HG02981 (cell line): ENCODE results near the gene LRP1B.
"Not testable (repeated sequence)": the region's sequence is repeated elsewhere in the genome, so short reads cannot be mapped to it uniquely, and the experiment has no call there.

ENCODE experiments used
- ATAC-seq: cut with Tn5 transposase; IDR thresholded peaks from one replicate; pipeline ENCODE4 v1.9.1; 2021; ENCODE audit warnings: mild to moderate bottlenecking, moderate library complexity; ENCODE audit not compliant: unreplicated experiment

The LRP1B gene

DNA sequence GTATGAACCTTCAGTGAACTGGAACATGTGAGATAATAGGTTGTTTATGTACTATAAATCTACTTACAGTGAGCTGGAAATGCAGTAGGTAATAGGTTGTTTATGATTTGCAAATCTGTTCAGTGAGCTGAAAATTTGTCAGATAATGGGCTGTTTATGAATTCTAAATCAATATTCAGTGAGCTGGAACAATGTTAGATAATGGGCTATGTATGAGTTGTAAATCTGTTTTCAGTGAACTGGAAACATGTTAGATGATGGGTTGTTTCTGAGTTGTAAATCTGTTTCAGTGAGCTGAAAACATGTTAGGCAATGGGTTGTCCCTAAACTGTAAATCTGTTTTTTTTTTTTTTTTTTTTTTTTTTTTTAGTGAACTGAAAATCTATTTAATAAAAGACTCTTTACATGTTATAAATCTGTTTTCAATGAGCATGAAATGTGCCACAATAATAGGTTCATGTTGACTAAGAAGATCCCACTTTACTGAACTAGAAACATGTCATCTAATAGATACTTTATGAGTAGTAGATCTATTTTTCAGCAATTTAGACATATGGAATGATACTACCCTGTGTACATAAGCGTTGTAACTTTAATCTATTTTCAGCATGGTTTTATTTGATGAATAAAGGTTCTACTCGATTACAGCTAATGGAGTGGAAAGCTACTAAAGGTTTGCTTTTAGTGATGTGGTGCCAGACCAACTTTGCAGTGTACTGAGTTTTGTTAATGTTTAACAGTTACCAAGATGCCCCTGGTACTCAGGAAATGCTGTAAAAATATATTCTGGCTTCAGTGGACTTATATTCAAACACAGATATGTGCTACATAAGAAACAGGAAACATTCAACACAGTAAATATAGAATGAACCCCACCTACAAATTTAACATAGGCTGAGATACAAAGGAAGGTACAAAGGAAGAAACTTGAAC is 1471.8 kb downstream of the LRP1B start:
- ATAC-seq, result no peak

GRCh38 chr2:140657657-140658056 is 1473.2 kb downstream of the LRP1B start:
- ATAC-seq, result no peak

DNA sequence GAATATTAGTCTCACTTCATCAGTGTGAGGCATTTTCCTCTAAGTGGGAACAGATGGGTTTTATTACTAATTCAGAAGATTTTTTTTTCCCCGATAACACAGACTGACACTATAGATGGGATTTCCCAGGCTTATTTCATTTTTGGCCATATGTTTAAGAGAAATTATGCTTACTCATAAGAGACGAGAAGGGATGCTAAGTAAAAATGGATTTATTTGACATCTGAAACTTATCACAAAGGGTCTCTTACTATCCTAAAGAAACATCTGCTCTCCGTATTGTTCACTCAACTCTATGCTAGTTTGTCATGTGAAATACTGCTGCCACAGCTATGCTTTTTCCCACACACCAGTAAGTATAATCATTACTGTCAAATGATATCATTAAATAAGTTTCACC is 1476.3 kb downstream of the LRP1B start:
- no peak for ATAC-seq

DNA sequence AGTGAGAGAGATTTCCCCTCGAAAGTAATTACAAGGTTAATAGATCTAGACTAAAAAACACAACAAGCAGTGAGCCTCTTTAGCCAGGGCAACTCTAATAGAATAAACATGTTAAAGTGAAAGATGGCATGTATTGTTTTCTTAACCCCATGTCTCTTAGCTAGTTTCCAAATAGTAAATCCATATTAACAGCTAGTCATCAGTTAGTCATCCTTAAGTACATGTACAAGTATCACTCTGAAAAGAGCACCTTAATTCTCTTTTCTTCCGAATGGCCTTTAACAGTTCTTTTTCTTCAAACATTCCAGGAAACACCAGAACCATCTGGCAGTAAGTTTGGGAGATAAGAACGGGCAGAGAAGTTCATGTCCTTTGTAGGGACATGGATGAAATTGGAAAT is 1480.0 kb downstream of the LRP1B start:
- no peak for ATAC-seq

DNA sequence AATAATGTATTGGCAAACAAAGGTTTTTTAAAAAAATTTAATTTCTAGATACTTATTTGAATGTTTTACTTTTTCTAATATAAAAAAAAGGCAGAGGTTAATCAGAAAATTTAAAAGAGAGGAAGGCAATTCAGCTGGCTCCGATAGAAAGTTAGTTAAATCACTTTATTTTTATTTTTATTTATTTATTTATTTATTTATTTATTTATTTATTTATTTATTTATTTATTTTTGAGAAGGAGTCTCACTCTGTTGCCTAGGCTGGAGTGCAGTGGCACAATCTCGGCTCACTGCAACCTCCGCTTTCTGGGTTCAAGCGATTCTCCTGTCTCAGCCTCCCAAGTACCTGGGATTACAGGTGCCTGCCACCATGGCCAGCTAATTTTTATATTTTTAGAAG is 1480.7 kb downstream of the LRP1B start:
- not testable (repeated sequence) for ATAC-seq

DNA sequence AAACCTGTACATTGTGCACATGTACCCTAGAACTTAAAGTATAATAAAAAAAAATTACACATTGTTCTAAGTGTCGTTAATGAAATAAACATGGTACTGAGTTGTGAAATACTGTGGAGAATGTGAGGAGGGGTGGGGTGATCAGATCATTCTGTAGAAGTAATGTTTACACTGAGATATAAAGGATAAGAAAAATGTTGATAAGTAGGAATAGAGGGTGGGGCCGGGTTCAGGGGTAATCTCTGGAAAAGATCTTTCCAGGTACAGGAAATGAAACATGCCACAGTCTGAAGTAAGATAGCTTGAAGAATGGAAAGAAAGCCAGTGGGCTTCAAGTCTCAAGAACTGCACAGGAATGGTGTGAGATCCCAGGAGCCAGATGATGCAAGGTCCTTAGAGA is 1482.4 kb downstream of the LRP1B start:
- ATAC-seq, result no peak

- ATAC-seq, result no peak
These were observed 1487.0 kb downstream of the LRP1B start for GRCh38 chr2:140643761-140644187.

- peak; percentile 40 for ATAC-seq
These were observed 1489.7 kb downstream of the LRP1B start for GRCh38 chr2:140641163-140641562.

GRCh38 chr2:140639628-140640027 is 1491.2 kb downstream of the LRP1B start:
- peak; percentile 76 for ATAC-seq

GRCh38 chr2:140630557-140630956 is 1500.3 kb downstream of the LRP1B start:
- no peak for ATAC-seq

GRCh38 chr2:140627885-140628284 is 1502.9 kb downstream of the LRP1B start:
- no peak for ATAC-seq

DNA sequence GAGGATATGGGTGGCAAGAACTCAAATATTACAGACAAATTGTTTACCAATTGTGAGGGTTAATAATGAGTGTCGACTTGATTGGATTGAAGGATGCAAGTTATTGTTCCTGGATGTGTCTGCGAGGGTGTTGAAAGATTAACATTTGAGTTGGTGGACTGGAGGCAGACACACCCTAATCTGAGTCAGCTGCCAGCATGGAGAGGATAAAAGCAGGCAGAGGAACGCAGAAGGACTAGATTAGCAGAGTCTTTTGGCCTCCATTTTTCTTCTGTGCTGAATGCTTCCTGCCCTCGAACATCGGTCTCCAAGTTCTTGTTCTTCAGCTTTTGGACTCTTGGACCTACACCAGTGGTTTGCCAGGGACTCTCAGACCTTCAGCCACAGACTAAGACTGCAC is 1503.7 kb downstream of the LRP1B start:
- ATAC-seq, result no peak

DNA sequence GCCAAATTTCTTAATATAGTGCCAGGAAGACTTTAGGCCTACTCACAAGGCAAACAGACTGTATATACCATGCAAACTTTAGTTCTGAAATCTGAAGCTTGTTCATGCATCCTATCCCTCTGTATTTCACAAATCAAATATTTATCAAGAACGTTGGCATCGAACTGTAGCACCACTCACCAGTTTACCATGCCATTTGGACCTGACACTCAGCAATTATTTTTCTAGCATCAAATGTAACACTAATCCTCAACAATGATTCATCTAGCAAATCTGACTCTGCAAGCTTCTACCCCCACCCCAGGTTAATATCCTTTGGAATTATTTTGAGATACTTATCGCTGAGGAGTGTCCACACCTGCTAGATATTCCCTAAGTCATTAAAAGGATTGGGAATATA is 1506.6 kb downstream of the LRP1B start:
- ATAC-seq, result no peak

- no peak for ATAC-seq
These were observed 1509.0 kb downstream of the LRP1B start for GRCh38 chr2:140621583-140622362.

GRCh38 chr2:140604788-140605187 is 1526.0 kb downstream of the LRP1B start:
- ATAC-seq, result no peak

DNA sequence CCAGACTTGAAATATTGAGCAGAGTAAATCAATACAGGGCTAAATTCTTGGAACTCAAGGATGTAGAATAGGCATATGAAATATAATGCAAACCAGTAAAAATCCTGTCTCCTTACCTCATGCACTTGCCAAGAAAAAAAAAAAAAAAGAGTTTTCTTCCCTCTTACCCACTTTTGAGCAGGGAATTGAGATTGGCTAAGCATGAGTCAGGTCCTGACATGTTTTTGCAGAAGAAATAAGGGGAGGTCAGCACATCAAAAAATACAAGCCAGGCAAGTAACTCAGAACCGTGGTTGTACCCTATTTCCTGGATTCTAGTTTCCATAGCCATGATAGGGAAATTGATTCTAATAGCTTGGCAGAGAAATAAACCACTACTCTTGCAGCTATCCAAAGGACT is 1526.7 kb downstream of the LRP1B start:
- ATAC-seq, result no peak

GRCh38 chr2:140603416-140603815 is 1527.4 kb downstream of the LRP1B start:
- no peak for ATAC-seq

DNA sequence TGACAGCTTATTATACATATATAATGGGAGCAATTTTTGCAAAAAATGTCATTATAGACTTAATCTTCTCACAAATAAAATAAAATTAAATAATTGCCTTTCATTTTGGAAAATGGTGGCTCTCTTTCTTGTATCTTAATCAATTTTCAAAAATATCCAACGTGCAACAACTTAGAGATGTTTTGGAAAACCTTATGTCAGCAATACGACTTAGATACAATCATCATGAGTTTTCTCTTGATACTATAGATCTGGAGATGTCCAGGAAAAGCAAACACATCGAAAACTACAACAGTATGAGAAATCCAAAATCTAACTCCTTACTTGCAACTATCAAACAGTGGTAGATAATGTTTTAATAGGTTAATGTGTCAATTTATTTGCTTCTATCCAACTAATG is 1529.0 kb downstream of the LRP1B start:
- no peak for ATAC-seq

- no peak for ATAC-seq
These were observed 1529.5 kb downstream of the LRP1B start for GRCh38 chr2:140601342-140601741.

GRCh38 chr2:140600116-140600515 is 1530.7 kb downstream of the LRP1B start:
- ATAC-seq, result no peak

DNA sequence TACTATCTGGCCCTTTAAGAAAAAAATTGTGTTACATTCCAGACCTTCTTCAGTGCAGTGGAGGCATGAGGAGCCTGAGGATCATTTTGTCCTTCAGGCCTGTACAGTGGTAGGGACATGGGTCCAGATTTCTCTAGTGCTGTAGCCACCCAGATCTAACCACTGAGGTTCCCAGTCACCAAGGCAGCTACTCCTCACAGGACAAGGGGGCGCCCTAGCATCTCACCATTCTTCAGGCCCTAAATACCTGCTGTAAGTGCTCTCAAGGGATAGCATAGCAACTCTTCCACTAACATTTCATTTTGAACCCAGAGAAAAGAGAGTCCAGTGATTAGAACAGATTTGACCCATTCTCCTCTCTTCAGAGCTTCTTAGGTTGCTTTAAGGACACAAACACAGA is 1533.0 kb downstream of the LRP1B start:
- ATAC-seq, result no peak

GRCh38 chr2:140597205-140597604 is 1533.6 kb downstream of the LRP1B start:
- no peak for ATAC-seq
